ENCODE measurements around the gene ATP7B.

The ATP7B gene

DNA sequence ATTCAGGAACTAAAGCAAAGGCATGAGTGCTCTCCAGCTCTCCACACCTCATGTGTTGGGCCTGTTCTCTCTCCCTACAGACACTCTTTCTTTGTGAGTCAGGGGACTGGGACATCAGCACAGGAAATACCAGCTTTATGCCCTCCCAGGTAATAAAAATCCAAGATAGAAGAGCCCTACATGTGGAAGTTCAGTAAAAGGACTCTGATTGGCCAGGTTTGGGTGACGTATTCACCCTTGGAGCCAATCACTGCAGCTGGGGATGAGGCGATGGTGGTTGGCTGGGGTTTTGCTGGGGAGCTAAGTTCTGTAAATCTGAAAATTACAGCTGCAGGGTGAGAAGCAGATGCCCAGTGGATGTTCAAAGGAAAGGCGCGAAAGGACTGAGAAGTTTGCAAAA is 117.0 kb downstream of the ATP7B start:
- no peak for DNase-seq (ENCODE audit: low read depth)

DNA sequence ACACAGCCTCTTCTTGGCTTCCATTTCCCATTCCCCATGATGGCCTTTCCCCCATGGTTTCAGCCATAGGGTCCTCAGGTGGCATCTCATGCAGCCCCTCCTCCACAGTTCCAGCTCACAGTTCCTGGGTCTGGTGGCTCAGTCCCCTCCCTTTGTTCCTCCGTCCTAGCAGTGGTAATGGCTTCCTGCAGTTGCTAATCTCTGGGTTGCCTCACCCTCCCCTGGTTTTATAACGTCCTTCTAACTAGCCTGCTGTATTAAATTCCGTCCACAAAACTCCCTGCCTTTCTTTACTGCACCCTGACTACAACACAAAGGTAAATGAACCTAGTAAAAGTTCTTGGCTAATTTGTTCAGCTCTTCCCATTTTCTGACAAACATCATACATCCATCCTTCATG is 118.6 kb downstream of the ATP7B start:
- DNase-seq (ENCODE audit: low read depth): no peak

DNA sequence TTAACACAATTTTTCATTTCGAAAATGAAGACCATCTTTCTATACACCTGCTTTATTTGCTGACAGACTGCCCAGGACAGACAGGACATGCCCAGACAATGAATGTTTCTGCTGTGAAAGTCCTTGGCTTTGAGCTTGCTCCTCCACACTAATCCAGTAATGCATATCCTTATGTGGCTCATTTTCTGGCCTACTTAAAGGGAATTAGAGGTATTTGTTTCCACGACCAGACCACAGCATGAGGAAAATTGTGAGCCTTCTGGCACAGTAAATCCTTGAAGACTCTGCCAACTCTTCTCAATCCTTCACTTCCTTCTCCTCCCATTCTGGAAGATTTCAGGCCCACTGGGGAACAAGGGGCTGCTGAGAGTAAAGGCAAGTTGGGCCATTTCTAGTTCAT is 123.8 kb downstream of the ATP7B start:
- no peak for DNase-seq (ENCODE audit: low read depth)

DNA sequence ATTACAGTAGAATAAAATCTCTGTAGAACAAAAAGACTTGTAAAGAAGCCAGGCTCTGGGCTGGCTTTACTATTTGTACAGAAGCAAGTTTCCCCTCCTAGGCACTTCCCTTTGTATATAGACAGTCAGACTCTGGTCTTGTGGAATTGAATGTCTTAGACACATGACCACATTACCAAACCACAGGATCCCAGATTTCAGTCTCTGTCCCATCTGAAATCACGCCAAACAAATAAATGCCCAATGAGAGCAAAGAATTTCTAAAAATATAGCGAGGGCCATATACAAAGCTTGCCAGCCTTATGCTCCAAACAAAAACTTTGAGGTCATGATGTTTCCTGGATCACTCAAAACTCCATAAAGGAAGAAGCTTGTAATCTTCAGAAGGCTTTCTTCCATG is 125.6 kb downstream of the ATP7B start:
- no peak for DNase-seq (ENCODE audit: low read depth)

DNA sequence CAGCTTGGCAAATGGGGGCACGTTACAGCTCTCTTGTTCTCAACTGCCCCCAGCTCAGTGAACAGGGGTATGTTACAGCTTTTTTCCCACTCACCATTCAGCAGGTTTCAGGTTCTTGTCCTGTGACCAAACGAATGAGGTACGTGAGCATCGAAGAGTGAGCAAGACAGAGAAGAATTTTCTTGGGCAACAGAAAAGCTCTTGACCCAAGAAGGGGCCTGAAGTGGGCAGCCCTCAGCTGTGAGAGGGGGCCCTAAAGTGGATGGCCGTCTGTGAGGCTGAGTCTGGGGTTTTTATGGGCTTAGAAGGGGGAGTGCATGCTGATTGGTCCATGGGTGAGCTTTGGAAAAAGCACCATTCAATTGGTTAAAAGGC is 128.0 kb downstream of the ATP7B start:
- DNase-seq (ENCODE audit: low read depth): no peak

Data from T follicular helper cell (primary cell).